ENCODE measurements around the gene SLC8A3.

DNA sequence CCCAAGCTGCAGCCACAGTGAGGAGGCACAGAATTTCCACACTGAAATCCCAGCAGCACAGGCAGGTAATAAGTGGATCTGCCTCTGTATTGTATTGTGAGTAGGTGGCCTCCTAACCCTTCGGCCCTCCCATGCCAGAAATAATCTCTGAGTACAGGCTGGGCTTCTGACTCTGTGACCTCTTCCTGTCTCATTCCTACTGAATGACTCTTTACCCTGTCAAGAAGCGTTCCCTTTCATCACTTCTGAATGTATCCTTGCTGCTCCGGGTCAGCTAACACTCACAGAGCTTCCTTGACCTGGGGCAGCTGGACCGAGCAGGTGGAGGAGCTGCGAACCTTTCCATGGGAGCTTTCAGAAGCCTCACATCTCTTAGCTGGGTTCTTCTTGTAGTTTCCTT, 119.6 kb downstream of the SLC8A3 start:
- TF ChIP-seq, protein P1, sequence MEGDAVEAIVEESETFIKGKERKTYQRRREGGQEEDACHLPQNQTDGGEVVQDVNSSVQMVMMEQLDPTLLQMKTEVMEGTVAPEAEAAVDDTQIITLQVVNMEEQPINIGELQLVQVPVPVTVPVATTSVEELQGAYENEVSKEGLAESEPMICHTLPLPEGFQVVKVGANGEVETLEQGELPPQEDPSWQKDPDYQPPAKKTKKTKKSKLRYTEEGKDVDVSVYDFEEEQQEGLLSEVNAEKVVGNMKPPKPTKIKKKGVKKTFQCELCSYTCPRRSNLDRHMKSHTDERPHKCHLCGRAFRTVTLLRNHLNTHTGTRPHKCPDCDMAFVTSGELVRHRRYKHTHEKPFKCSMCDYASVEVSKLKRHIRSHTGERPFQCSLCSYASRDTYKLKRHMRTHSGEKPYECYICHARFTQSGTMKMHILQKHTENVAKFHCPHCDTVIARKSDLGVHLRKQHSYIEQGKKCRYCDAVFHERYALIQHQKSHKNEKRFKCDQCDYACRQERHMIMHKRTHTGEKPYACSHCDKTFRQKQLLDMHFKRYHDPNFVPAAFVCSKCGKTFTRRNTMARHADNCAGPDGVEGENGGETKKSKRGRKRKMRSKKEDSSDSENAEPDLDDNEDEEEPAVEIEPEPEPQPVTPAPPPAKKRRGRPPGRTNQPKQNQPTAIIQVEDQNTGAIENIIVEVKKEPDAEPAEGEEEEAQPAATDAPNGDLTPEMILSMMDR (IDR thresholded peaks at IDR 0.05): no peak
- TF ChIP-seq EP300 (IDR thresholded peaks at IDR 0.05): no peak
